NCI-H1048 (cell line): Measurements from ENCODE around the gene CIC.

ENCODE experiments used
- DNase-seq: peaks from one replicate; lab custom pipeline; 2025; lab: John Stamatoyannopoulos, UW

Gene CIC

GRCh38 chr19:42288881-42289555 is 20.0 kb downstream of the CIC start:
- DNase-seq, result no peak

GRCh38 chr19:42289556-42290041 is 20.5 kb downstream of the CIC start:
- no peak for DNase-seq

GRCh38 chr19:42290136-42290522 is 21.1 kb downstream of the CIC start:
- DNase-seq, result no peak

- DNase-seq, result no peak
Measured at GRCh38 chr19:42290523-42291434, 21.7 kb downstream of the CIC start.

- DNase-seq, result no peak
Measured at GRCh38 chr19:42291435-42291810, 22.4 kb downstream of the CIC start.

- no peak for DNase-seq
Measured at GRCh38 chr19:42292042-42292960, 23.2 kb downstream of the CIC start.

GRCh38 chr19:42292963-42293362 is 23.9 kb downstream of the CIC start:
- DNase-seq, result no peak

GRCh38 chr19:42293540-42293939 is 24.5 kb downstream of the CIC start:
- no peak for DNase-seq

GRCh38 chr19:42293948-42294347 is 24.9 kb downstream of the CIC start:
- DNase-seq, result no peak

- no peak for DNase-seq
Measured at GRCh38 chr19:42294471-42295137, 25.6 kb downstream of the CIC start.

GRCh38 chr19:42295342-42295741 is 26.3 kb downstream of the CIC start:
- no peak for DNase-seq

GRCh38 chr19:42295831-42296525 is 26.9 kb downstream of the CIC start:
- no peak for DNase-seq

- DNase-seq, result no peak
Measured at GRCh38 chr19:42297039-42297438, 28.0 kb downstream of the CIC start.

GRCh38 chr19:42301646-42302203 is 32.7 kb downstream of the CIC start, which contains the start of gene PRR19:
PRR19 (plus strand) TSS chr19:42302132; CDS start chr19:42309585, 7,453 bp downstream.
- DNase-seq, result no peak

- no peak for DNase-seq
Measured at GRCh38 chr19:42303101-42303464, 34.0 kb downstream of the CIC start.

GRCh38 chr19:42303876-42304275 is 34.8 kb downstream of the CIC start:
- DNase-seq, result no peak

- no peak for DNase-seq
Measured at GRCh38 chr19:42306646-42307045, 37.6 kb downstream of the CIC start.

- no peak for DNase-seq
Measured at GRCh38 chr19:42309686-42310085, 40.6 kb downstream of the CIC start.

- DNase-seq, result no peak
Measured at GRCh38 chr19:42311657-42312056, 42.6 kb downstream of the CIC start.

- no peak for DNase-seq
Measured at GRCh38 chr19:42312370-42312769, 43.3 kb downstream of the CIC start.
